HEK293 (cell line): ENCODE results near the gene TMEM88.
A peak's percentile ranks its signal among the peaks of the same experiment; 100 is the strongest.

ENCODE experiments used
- CTCF ChIA-PET: fragments of 350-600 bp; formaldehyde crosslinking; extraction: SDS; loops from one replicate; lab custom pipeline; 2021; ENCODE audit warnings: antibody characterized with exemption; lab: Yijun Ruan, JAX
- POLR2A ChIA-PET: fragments of 300-600 bp; formaldehyde crosslinking; extraction: SDS; loops from one replicate; lab custom pipeline; 2020; ENCODE audit warnings: antibody characterized with exemption, inconsistent platforms; lab: Yijun Ruan, JAX
- H3K27ac ChIP-seq: fragments of 200-500 bp; sonication (Bioruptor generic); 2 replicates; pipeline ENCODE4 v1.5.1; 2014; ENCODE audit warnings: low read depth, low read length, control low read depth, inconsistent platforms; ENCODE audit errors: extremely low read depth
- H3K36me3 ChIP-seq, 2 experiments: fragments of 200-500 bp in 1 of 2; sonication (Bioruptor generic) in 1 of 2; 1 replicate in 1 of 2; 2 replicates in 1 of 2; pipeline ENCODE4 v1.5.1; 2014 to 2017; ENCODE audit warnings: inconsistent platforms in 2 of 2, low read length in 2 of 2; ENCODE audit not compliant: control insufficient read depth in 2 of 2, insufficient read depth in 1 of 2
- H3K4me1 ChIP-seq: fragments of 200-500 bp; sonication (Bioruptor generic); 2 replicates; pipeline ENCODE4 v1.5.1; 2014; ENCODE audit warnings: mild to moderate bottlenecking, low read length, inconsistent platforms; ENCODE audit not compliant: control insufficient read depth, insufficient read depth
- H3K4me3 ChIP-seq: 2 replicates; pipeline ENCODE4 v1.5.1; 2011; ENCODE audit warnings: low read depth, mild to moderate bottlenecking, control low read depth, low read length, moderate library complexity
- H3K9me3 ChIP-seq: fragments of 200-500 bp; sonication (Bioruptor generic); 2 replicates; pipeline ENCODE4 v1.5.1; 2014; ENCODE audit warnings: low read depth, low read length, inconsistent platforms; ENCODE audit not compliant: control insufficient read depth, insufficient read depth
- GLI4 ChIP-seq: fragments of 450-650 bp; formaldehyde crosslinking; IDR thresholded peaks from 2 replicates; pipeline ENCODE4 v1.5.1; 2016; ENCODE audit warnings: missing biosample characterization, missing genetic modification characterization
- KLF10 ChIP-seq: fragments of 450-650 bp; IDR thresholded peaks from 2 replicates; pipeline ENCODE4 v1.5.1; 2018; ENCODE audit warnings: missing biosample characterization, mild to moderate bottlenecking, missing genetic modification characterization
- SP2 ChIP-seq: fragments of 450-650 bp; formaldehyde crosslinking; IDR thresholded peaks from 2 replicates; pipeline ENCODE4 v1.5.1; 2016; ENCODE audit warnings: missing biosample characterization, missing genetic modification characterization
- TRIM28 ChIP-seq: IDR thresholded peaks from 2 replicates; pipeline ENCODE4 v1.6.1; 2011; ENCODE audit warnings: low read length, control low read depth, borderline replicate concordance
- ZNF112 ChIP-seq: fragments of 450-650 bp; formaldehyde crosslinking; IDR thresholded peaks from 2 replicates; pipeline ENCODE4 v1.5.0; 2017; ENCODE audit warnings: missing biosample characterization, missing genetic modification characterization
- ZNF169 ChIP-seq: fragments of 450-650 bp; formaldehyde crosslinking; IDR thresholded peaks from 2 replicates; pipeline ENCODE4 v1.5.1; 2016; ENCODE audit warnings: missing biosample characterization, missing genetic modification characterization
- ZNF2 ChIP-seq: fragments of 450-650 bp; formaldehyde crosslinking; IDR thresholded peaks from 2 replicates; pipeline ENCODE4 v1.5.1; 2016; ENCODE audit warnings: missing biosample characterization, missing genetic modification characterization
- ZNF274 ChIP-seq, 2 experiments: fragments of 200-500 bp in 1 of 2; fragments of 450-650 bp in 1 of 2; sonication (Bioruptor generic) in 1 of 2; formaldehyde crosslinking in 1 of 2; IDR thresholded peaks; 2 replicates each; pipeline versions ENCODE4 v1.5.1 to v1.6.1; 2014 to 2016; ENCODE audit warnings: borderline replicate concordance in 1 of 2, inconsistent platforms in 1 of 2, low read length in 1 of 2, missing biosample characterization in 1 of 2, missing genetic modification characterization in 1 of 2
- ZNF510 ChIP-seq: fragments of 450-650 bp; formaldehyde crosslinking; IDR thresholded peaks from 2 replicates; pipeline ENCODE4 v1.5.1; 2018; ENCODE audit warnings: mild to moderate bottlenecking, missing genetic modification characterization, missing biosample characterization; ENCODE audit not compliant: insufficient replicate concordance
- ZNF571 ChIP-seq: fragments of 450-650 bp; formaldehyde crosslinking; IDR thresholded peaks from 2 replicates; pipeline ENCODE4 v1.5.0; 2017; ENCODE audit warnings: missing biosample characterization, missing genetic modification characterization
- ZNF623 ChIP-seq: fragments of 450-650 bp; formaldehyde crosslinking; IDR thresholded peaks from 2 replicates; pipeline ENCODE4 v1.5.1; 2016; ENCODE audit warnings: missing biosample characterization, missing genetic modification characterization
- ZNF658 ChIP-seq: fragments of 450-650 bp; formaldehyde crosslinking; IDR thresholded peaks from 2 replicates; pipeline ENCODE4; 2016; ENCODE audit warnings: missing biosample characterization, missing genetic modification characterization
- ZNF677 ChIP-seq: fragments of 450-650 bp; IDR thresholded peaks from 2 replicates; pipeline ENCODE4 v1.5.0; 2018; ENCODE audit warnings: missing biosample characterization, mild to moderate bottlenecking, missing genetic modification characterization, moderate library complexity
- ZNF843 ChIP-seq: fragments of 450-650 bp; formaldehyde crosslinking; IDR thresholded peaks from 2 replicates; pipeline ENCODE4 v1.5.1; 2016; ENCODE audit warnings: missing biosample characterization, missing genetic modification characterization
- ZSCAN16 ChIP-seq: fragments of 450-650 bp; formaldehyde crosslinking; IDR thresholded peaks from 2 replicates; pipeline ENCODE4 v1.5.1; 2016; ENCODE audit warnings: missing biosample characterization, missing genetic modification characterization
- TF ChIP-seq, protein P1 (sequence below): fragments of 450-650 bp; formaldehyde crosslinking; IDR thresholded peaks from 2 replicates; pipeline ENCODE4 v1.5.1; 2016; ENCODE audit warnings: missing biosample characterization, missing genetic modification characterization
- TF ChIP-seq, protein P2 (sequence below): fragments of 450-650 bp; formaldehyde crosslinking; IDR thresholded peaks from 2 replicates; pipeline ENCODE4 v1.5.1; 2016; ENCODE audit warnings: missing biosample characterization, missing genetic modification characterization
- TF ChIP-seq, protein P3 (sequence below): fragments of 450-650 bp; formaldehyde crosslinking; IDR thresholded peaks from 2 replicates; pipeline ENCODE4 v1.5.1; 2016; ENCODE audit warnings: missing biosample characterization, missing genetic modification characterization
- TF ChIP-seq, protein P4 (sequence below): fragments of 450-650 bp; formaldehyde crosslinking; conservative IDR thresholded peaks from 2 replicates; pipeline ENCODE4 v1.5.1; 2016; ENCODE audit warnings: low read depth, missing biosample characterization, missing genetic modification characterization
- TF ChIP-seq, protein P5 (sequence below): fragments of 450-650 bp; formaldehyde crosslinking; IDR thresholded peaks from 2 replicates; pipeline ENCODE4 v1.5.1; 2016; ENCODE audit warnings: missing biosample characterization, missing genetic modification characterization

Gene TMEM88

DNA sequence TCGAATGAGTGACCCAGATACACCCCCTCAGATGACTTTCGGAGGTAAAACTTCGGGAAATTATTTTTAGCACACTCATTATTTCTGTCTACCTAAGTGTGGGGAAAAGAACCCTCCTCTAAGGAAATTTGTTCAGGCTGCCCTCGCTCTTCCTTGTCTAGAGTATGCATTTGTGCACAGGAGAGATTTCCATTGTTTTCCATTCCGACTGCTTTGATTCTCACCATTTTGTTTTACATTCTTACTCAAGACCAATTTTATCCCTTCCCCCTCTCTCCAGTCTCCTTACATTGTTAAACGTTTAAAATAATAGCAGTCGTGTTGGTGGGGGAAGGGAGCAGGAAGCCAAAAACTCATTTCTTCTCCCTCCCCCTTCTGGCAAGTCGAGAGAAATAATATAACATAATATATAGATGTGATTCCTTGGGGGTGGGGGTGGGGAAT, 32.2 kb downstream of the TMEM88 start (continued):
- TF ChIP-seq, protein P1, sequence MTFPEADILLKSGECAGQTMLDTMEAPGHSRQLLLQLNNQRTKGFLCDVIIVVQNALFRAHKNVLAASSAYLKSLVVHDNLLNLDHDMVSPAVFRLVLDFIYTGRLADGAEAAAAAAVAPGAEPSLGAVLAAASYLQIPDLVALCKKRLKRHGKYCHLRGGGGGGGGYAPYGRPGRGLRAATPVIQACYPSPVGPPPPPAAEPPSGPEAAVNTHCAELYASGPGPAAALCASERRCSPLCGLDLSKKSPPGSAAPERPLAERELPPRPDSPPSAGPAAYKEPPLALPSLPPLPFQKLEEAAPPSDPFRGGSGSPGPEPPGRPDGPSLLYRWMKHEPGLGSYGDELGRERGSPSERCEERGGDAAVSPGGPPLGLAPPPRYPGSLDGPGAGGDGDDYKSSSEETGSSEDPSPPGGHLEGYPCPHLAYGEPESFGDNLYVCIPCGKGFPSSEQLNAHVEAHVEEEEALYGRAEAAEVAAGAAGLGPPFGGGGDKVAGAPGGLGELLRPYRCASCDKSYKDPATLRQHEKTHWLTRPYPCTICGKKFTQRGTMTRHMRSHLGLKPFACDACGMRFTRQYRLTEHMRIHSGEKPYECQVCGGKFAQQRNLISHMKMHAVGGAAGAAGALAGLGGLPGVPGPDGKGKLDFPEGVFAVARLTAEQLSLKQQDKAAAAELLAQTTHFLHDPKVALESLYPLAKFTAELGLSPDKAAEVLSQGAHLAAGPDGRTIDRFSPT: no peak
- TF ChIP-seq TRIM28 (no peak; the same call in 1 of the 2 replicates), ZNF677 (tag by site-specific recombination) (no peak), KLF10 (no peak; the same call in 1 of the 2 replicates), ZNF112 (no peak)

DNA sequence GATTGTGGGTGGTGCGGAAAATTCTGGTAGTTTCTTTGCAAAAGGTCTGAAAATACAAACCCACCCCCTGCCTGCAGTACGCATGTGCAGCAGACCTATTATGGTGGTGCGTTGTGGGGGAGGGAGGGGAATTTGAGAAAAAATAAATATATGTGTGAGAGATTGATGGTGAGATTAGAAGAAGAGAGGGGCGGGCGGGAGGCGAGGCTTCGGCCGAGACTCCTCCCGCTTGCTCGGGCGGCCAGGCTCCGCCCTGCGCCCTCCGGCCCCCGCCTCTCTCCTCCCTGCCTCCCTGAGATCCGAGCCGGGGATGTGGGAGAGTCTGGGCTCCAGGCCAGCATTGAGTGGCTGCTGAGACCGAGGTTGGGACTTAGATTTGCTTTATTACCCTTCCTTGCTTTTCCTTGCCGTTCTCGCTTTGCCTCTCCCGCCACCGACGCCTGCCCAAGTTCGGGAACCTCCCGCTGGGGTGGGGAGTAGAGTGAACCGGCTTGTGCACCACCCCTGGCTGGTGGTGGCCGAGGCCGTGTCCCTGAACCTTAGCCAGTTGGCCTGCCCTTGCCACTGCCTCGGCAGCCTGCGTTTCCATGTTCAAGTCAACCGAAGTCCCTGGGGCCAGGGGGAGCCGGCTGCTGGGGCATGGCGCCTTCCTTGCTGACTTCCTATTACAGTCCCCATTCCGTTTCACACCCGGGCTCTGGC, 32.8 kb downstream of the TMEM88 start:
- CTCF ChIA-PET: interaction anchor here (1.2 to 2.4 kb wide), 2 partner anchors 10 to 144 kb away, joined by 4 to 8 read pairs; no protein-coding TSS in a partner anchor
- POLR2A ChIA-PET: interaction anchor here (1.2 to 1.6 kb wide), 2 partner anchors 31 to 44 kb away, joined by 4 to 8 read pairs; partner anchors contain the start of genes CNTROB, NAA38 and TRAPPC1
- peak overlapping the region; percentile 100 for H3K27ac ChIP-seq
- TF ChIP-seq ZNF623 (tag by site-specific recombination): no peak
- TF ChIP-seq GLI4 (tag by site-specific recombination): no peak
- no peak for TF ChIP-seq ZNF658 (tag by site-specific recombination)
- TF ChIP-seq ZNF169 (tag by site-specific recombination): no peak
- TF ChIP-seq, protein P2, sequence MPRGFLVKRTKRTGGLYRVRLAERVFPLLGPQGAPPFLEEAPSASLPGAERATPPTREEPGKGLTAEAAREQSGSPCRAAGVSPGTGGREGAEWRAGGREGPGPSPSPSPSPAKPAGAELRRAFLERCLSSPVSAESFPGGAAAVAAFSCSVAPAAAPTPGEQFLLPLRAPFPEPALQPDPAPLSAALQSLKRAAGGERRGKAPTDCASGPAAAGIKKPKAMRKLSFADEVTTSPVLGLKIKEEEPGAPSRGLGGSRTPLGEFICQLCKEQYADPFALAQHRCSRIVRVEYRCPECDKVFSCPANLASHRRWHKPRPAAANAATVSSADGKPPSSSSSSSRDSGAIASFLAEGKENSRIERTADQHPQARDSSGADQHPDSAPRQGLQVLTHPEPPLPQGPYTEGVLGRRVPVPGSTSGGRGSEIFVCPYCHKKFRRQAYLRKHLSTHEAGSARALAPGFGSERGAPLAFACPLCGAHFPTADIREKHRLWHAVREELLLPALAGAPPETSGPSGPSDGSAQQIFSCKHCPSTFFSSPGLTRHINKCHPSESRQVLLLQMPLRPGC (tag by site-specific recombination): no peak
- TF ChIP-seq, protein P3, sequence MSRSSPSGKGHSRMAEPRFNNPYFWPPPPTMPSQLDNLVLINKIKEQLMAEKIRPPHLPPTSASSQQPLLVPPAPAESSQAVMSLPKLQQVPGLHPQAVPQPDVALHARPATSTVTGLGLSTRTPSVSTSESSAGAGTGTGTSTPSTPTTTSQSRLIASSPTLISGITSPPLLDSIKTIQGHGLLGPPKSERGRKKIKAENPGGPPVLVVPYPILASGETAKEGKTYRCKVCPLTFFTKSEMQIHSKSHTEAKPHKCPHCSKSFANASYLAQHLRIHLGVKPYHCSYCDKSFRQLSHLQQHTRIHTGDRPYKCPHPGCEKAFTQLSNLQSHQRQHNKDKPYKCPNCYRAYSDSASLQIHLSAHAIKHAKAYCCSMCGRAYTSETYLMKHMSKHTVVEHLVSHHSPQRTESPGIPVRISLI (tag by site-specific recombination): no peak
- no peak for TF ChIP-seq ZNF571 (tag by site-specific recombination)
- peak; percentile 59 for TF ChIP-seq ZNF843 (tag by site-specific recombination)
- no peak for TF ChIP-seq ZNF510 (tag by site-specific recombination)
- TF ChIP-seq ZSCAN16: peak; percentile 53; the same call in 1 of the 2 replicates
- TF ChIP-seq, protein P4, sequence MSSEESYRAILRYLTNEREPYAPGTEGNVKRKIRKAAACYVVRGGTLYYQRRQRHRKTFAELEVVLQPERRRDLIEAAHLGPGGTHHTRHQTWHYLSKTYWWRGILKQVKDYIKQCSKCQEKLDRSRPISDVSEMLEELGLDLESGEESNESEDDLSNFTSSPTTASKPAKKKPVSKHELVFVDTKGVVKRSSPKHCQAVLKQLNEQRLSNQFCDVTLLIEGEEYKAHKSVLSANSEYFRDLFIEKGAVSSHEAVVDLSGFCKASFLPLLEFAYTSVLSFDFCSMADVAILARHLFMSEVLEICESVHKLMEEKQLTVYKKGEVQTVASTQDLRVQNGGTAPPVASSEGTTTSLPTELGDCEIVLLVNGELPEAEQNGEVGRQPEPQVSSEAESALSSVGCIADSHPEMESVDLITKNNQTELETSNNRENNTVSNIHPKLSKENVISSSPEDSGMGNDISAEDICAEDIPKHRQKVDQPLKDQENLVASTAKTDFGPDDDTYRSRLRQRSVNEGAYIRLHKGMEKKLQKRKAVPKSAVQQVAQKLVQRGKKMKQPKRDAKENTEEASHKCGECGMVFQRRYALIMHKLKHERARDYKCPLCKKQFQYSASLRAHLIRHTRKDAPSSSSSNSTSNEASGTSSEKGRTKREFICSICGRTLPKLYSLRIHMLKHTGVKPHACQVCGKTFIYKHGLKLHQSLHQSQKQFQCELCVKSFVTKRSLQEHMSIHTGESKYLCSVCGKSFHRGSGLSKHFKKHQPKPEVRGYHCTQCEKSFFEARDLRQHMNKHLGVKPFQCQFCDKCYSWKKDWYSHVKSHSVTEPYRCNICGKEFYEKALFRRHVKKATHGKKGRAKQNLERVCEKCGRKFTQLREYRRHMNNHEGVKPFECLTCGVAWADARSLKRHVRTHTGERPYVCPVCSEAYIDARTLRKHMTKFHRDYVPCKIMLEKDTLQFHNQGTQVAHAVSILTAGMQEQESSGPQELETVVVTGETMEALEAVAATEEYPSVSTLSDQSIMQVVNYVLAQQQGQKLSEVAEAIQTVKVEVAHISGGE (tag by site-specific recombination): no peak; the same call in 1 of the 2 replicates
- peak; percentile 86 for TF ChIP-seq KLF10
- TF ChIP-seq, protein P5, sequence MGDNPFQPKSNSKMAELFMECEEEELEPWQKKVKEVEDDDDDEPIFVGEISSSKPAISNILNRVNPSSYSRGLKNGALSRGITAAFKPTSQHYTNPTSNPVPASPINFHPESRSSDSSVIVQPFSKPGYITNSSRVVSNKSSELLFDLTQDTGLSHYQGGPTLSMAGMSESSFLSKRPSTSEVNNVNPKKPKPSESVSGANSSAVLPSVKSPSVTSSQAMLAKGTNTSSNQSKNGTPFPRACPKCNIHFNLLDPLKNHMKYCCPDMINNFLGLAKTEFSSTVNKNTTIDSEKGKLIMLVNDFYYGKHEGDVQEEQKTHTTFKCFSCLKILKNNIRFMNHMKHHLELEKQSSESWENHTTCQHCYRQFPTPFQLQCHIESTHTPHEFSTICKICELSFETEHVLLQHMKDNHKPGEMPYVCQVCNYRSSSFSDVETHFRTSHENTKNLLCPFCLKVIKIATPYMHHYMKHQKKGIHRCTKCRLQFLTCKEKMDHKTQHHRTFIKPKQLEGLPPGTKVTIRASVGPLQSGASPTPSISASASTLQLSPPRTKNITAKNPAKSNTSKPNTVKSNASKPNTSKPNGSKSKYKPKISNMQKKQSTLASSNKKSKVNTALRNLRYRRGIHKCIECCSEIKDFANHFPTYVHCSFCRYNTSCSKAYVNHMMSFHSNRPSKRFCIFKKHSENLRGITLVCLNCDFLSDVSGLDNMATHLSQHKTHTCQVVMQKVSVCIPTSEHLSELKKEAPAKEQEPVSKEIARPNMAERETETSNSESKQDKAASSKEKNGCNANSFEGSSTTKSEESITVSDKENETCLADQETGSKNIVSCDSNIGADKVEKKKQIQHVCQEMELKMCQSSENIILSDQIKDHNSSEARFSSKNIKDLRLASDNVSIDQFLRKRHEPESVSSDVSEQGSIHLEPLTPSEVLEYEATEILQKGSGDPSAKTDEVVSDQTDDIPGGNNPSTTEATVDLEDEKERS (tag by site-specific recombination): no peak
- peak; percentile 86 for TF ChIP-seq SP2
- TF ChIP-seq ZNF2 (tag by site-specific recombination): peak; percentile 89; the same call in 1 of the 2 replicates
- TF ChIP-seq ZNF274 (IDR thresholded peaks at IDR 0.05; ENCODE audit: low read length): no peak
- TF ChIP-seq ZNF274 (tag by site-specific recombination; IDR thresholded peaks at IDR 0.05; ENCODE audit: borderline replicate concordance): no peak

More for the DNA sequence above, 32.8 kb downstream of the TMEM88 start:
- Histone ChIP-seq H3K4me3 (peak overlapping the region; percentile 55), H3K36me3 (peaks cover 22 to 33% of the 10 kb centered on the region in 2 experiments), H3K4me1 (peaks cover 30% of the 10 kb centered on the region), H3K9me3 (no peaks in the 10 kb centered on the region)
